Cardiac fibroblast (primary cell): Measurements from ENCODE around the gene HELLS.

ENCODE experiments used
- DNase-seq, 2 donors: peaks; one replicate each; pipeline versions ENCODE4 v3.0.0 to v3.0.0-alpha.2; 2010; ENCODE audit warnings: low read depth in 2 of 2
- H3K4me3 ChIP-seq, 2 donors: replicated peaks in 1 of 2; 1 replicate in 1 of 2; 2 replicates in 1 of 2; pipeline ENCODE4 v1.5.1; 2011; ENCODE audit warnings: low read depth in 2 of 2, low read length in 2 of 2, mild to moderate bottlenecking in 2 of 2, moderate library complexity in 1 of 2
- CTCF ChIP-seq: IDR thresholded peaks from one replicate; pipeline ENCODE4 v1.5.1; 2011; ENCODE audit warnings: low read depth, mild to moderate bottlenecking, low read length, inconsistent platforms

HELLS gene

GRCh38 chr10:94571081-94571480, 25.5 kb downstream of the HELLS start:
- TF ChIP-seq CTCF: no peak
- DNase-seq: no peak

GRCh38 chr10:94571528-94571927, 25.9 kb downstream of the HELLS start:
- DNase-seq: peak; percentile 12 to 43
- no peak overlapping the region for H3K4me3 ChIP-seq
- TF ChIP-seq CTCF: no peak

More at GRCh38 chr10:94571081-94571480, 25.5 kb downstream of the HELLS start:
- H3K4me3 ChIP-seq: no peak overlapping the region

GRCh38 chr10:94578790-94579189, 33.2 kb downstream of the HELLS start:
- no peak overlapping the region for H3K4me3 ChIP-seq
- TF ChIP-seq CTCF: no peak
- DNase-seq: no peak

- no peak for TF ChIP-seq CTCF
- DNase-seq: no peak
- H3K4me3 ChIP-seq: no peak overlapping the region
Measured at GRCh38 chr10:94583124-94583523, 37.5 kb downstream of the HELLS start.

- no peak for DNase-seq
- no peak overlapping the region for H3K4me3 ChIP-seq
- TF ChIP-seq CTCF: no peak
Measured at GRCh38 chr10:94591461-94592205, 46.0 kb downstream of the HELLS start.

- H3K4me3 ChIP-seq: no peak overlapping the region
- TF ChIP-seq CTCF: no peak
- DNase-seq: peak; percentile 34 to 45
Measured at GRCh38 chr10:94602729-94603515, 57.3 kb downstream of the HELLS start.
